ENCODE measurements around the gene CD274. TPM values are rescaled to one million over a fixed set of nuclear protein-coding genes. Genes with fewer than 3 reads are reported as not detected.
"Not testable (repeated sequence)": the region's sequence is repeated elsewhere in the genome, so short reads cannot be mapped to it uniquely, and the experiment has no call there.

CD274 gene
- total and polyA plus RNA-seq, 9 donors, result 0.57 to 6.7 (median 1.5) TPM

GRCh38 chr9:5440426-5440825 is 9.9 kb upstream of the CD274 start:
- H3K4me3 ChIP-seq, result no peak overlapping the region
- H3K36me3 ChIP-seq, result no peaks in the 10 kb centered on the region
- no peak for DNase-seq
- intact Hi-C loops (cut with DNase I), result no loop called here
- TF ChIP-seq POLR2A (IDR thresholded peaks at IDR 0.05), result no peak
- TF ChIP-seq EP300 (IDR thresholded peaks at IDR 0.05), result no peak
- TF ChIP-seq CTCF (IDR thresholded peaks at IDR 0.05), result no peak
- WGBS, 3 donors, result 79 to 80% (median 80%) methylated on average over 3 of the region's 3 CpGs
- H3K27me3 ChIP-seq, result no peaks in the 10 kb centered on the region
- no peak overlapping the region for H3K27ac ChIP-seq
- H3K9me3 ChIP-seq, result no peaks in the 10 kb centered on the region
- H3K4me1 ChIP-seq (ENCODE audit: insufficient read depth), result peaks cover 1% of the 10 kb centered on the region

GRCh38 chr9:5441043-5441442 is 9.3 kb upstream of the CD274 start:
- Histone ChIP-seq H3K9me3 (no peaks in the 10 kb centered on the region), H3K4me3 (no peak overlapping the region), H3K4me1 (ENCODE audit: insufficient read depth) (peaks cover 1% of the 10 kb centered on the region), H3K27me3 (no peaks in the 10 kb centered on the region), H3K27ac (no peak overlapping the region), H3K36me3 (no peaks in the 10 kb centered on the region)
- 90 to 94% (median 92%) methylated on average over 2 of the region's 2 CpGs for WGBS, 3 donors
- intact Hi-C loops (cut with DNase I), result no loop called here
- no peak for TF ChIP-seq CTCF (IDR thresholded peaks at IDR 0.05)
- no peak for TF ChIP-seq POLR2A (IDR thresholded peaks at IDR 0.05)
- no peak for TF ChIP-seq EP300 (IDR thresholded peaks at IDR 0.05)
- no peak for DNase-seq

GRCh38 chr9:5442400-5443011 is 7.8 kb upstream of the CD274 start:
- Histone ChIP-seq H3K9me3 (no peaks in the 10 kb centered on the region), H3K27me3 (no peaks in the 10 kb centered on the region), H3K27ac (no peak overlapping the region), H3K4me3 (no peak overlapping the region), H3K36me3 (no peaks in the 10 kb centered on the region), H3K4me1 (ENCODE audit: insufficient read depth) (no peaks in the 10 kb centered on the region)
- 47 to 51% (median 48%) methylated on average over 2 of the region's 2 CpGs for WGBS, 3 donors
- TF ChIP-seq EP300 (IDR thresholded peaks at IDR 0.05) (no peak), CTCF (IDR thresholded peaks at IDR 0.05) (no peak), POLR2A (IDR thresholded peaks at IDR 0.05) (no peak)
- DNase-seq, result no peak
- intact Hi-C loops (cut with DNase I), result no loop called here

- no peak for DNase-seq
- Histone ChIP-seq H3K4me3 (no peak overlapping the region), H3K36me3 (no peaks in the 10 kb centered on the region), H3K9me3 (no peaks in the 10 kb centered on the region), H3K27ac (no peak overlapping the region), H3K4me1 (ENCODE audit: insufficient read depth) (no peaks in the 10 kb centered on the region), H3K27me3 (no peaks in the 10 kb centered on the region)
- 72 to 84% (median 74%) methylated on average over 2 of the region's 2 CpGs for WGBS, 3 donors
- TF ChIP-seq POLR2A (IDR thresholded peaks at IDR 0.05), result no peak
- TF ChIP-seq CTCF (IDR thresholded peaks at IDR 0.05), result no peak
- no peak for TF ChIP-seq EP300 (IDR thresholded peaks at IDR 0.05)
- intact Hi-C loops (cut with DNase I), result no loop called here
Measured at GRCh38 chr9:5443850-5444249, 6.5 kb upstream of the CD274 start.

GRCh38 chr9:5445096-5445495 is 5.2 kb upstream of the CD274 start:
- H3K27me3 ChIP-seq; H3K4me1 ChIP-seq (ENCODE audit: insufficient read depth); H3K36me3 ChIP-seq; DNase-seq; H3K27ac ChIP-seq; H3K9me3 ChIP-seq; intact Hi-C loops (cut with DNase I); H3K4me3 ChIP-seq: not testable (repeated sequence)
- WGBS, 3 donors, result 84 to 88% (median 87%) methylated on average over 4 of the region's 4 CpGs
